Mesendoderm (in vitro differentiated cells): Measurements from ENCODE around the gene NR3C1.

Experiments used
- DNase-seq: peaks from one replicate; pipeline ENCODE4 v3.0.0; 2013
- H2AK5ac ChIP-seq: 2 replicates; pipeline ENCODE4 v1.6.1; 2013; ENCODE audit warnings: low read length, inconsistent platforms
- H2BK120ac ChIP-seq: 2 replicates; pipeline ENCODE4 v1.6.1; 2013; ENCODE audit warnings: low read depth, mild to moderate bottlenecking, low read length, moderate library complexity, mixed read lengths
- H2BK15ac ChIP-seq: replicated peaks from 2 replicates; pipeline ENCODE4 v1.6.1; 2013; ENCODE audit warnings: low read depth, mild to moderate bottlenecking, moderate library complexity
- H2BK5ac ChIP-seq: 2 replicates; pipeline ENCODE4 v1.6.1; 2013; ENCODE audit warnings: low read length, inconsistent platforms
- H3K18ac ChIP-seq: 2 replicates; pipeline ENCODE4 v1.6.1; 2013; ENCODE audit warnings: mild to moderate bottlenecking, low read length, mixed read lengths
- H3K23ac ChIP-seq: one replicate; pipeline ENCODE4 v1.6.1; 2013; ENCODE audit warnings: low read length
- H3K27ac ChIP-seq: 2 replicates; pipeline ENCODE4 v1.5.1; 2013; ENCODE audit warnings: low read depth, mild to moderate bottlenecking, inconsistent platforms, low read length, moderate library complexity
- H3K27me3 ChIP-seq: 2 replicates; pipeline ENCODE4 v1.6.1; 2013; ENCODE audit warnings: low read length, control low read depth, mild to moderate bottlenecking, inconsistent platforms; ENCODE audit not compliant: insufficient read depth, poor library complexity
- H3K36me3 ChIP-seq: 2 replicates; pipeline ENCODE4 v1.6.1; 2013; ENCODE audit warnings: low read length, inconsistent platforms; ENCODE audit not compliant: control insufficient read depth, insufficient read depth
- H3K4ac ChIP-seq: one replicate; pipeline ENCODE4 v1.6.1; 2013; ENCODE audit warnings: low read depth, mild to moderate bottlenecking, low read length, moderate library complexity
- H3K4me1 ChIP-seq: 2 replicates; pipeline ENCODE4 v1.6.1; 2013; ENCODE audit warnings: low read depth, low read length, inconsistent platforms; ENCODE audit not compliant: control insufficient read depth
- H3K4me2 ChIP-seq: 2 replicates; pipeline ENCODE4 v1.6.1; 2013; ENCODE audit warnings: low read length
- H3K4me3 ChIP-seq: 2 replicates; pipeline ENCODE4 v1.5.1; 2013; ENCODE audit warnings: mild to moderate bottlenecking, low read length
- H3K56ac ChIP-seq: one replicate; pipeline ENCODE4 v1.6.1; 2013; ENCODE audit warnings: low read length
- H3K79me1 ChIP-seq: 2 replicates; pipeline ENCODE4 v1.6.1; 2013; ENCODE audit warnings: low read length, inconsistent platforms
- H3K79me2 ChIP-seq: 2 replicates; pipeline ENCODE4 v1.6.1; 2013; ENCODE audit warnings: mild to moderate bottlenecking, low read length; ENCODE audit not compliant: control insufficient read depth, insufficient read depth
- H3K9ac ChIP-seq: 2 replicates; pipeline ENCODE4 v1.6.1; 2013; ENCODE audit warnings: low read length, inconsistent platforms
- H4K5ac ChIP-seq: one replicate; pipeline ENCODE4 v1.6.1; 2013; ENCODE audit warnings: low read length
- H4K8ac ChIP-seq: one replicate; pipeline ENCODE4 v1.6.1; 2013; ENCODE audit warnings: low read depth, mild to moderate bottlenecking, control low read depth, low read length, moderate library complexity
- WGBS: extraction: QIAGEN DNeasy Blood & Tissue Kit; methylation state at CpG from one replicate; pipeline ENCODE4 v1.1.7; 2013; ENCODE audit warnings: low lambda C conversion rate, missing lambda C conversion rate; ENCODE audit not compliant: insufficient coverage; ENCODE audit errors: extremely low coverage; 5-methylcytosine and 5-hydroxymethylcytosine counted together

NR3C1 gene

GRCh38 chr5:143403334-143403592, 223 bp downstream of the NR3C1 start:
- Histone ChIP-seq H3K79me1 (peaks cover 4% of the 10 kb centered on the region), H2AK5ac (no peak overlapping the region), H4K5ac (no peak overlapping the region), H3K4me3 (peak overlapping the region; percentile 61), H4K8ac (no peak overlapping the region), H3K4me1 (peaks cover 10% of the 10 kb centered on the region), H3K56ac (peak overlapping the region; percentile 94), H3K9ac (peak overlapping the region; percentile 92), H2BK5ac (no peak overlapping the region), H3K36me3 (no peaks in the 10 kb centered on the region), H3K27ac (peak overlapping the region; percentile 51), H3K23ac (no peak overlapping the region), H3K27me3 (no peaks in the 10 kb centered on the region), H3K4me2 (peak overlapping the region; percentile 59), H2BK120ac (peak overlapping the region; percentile 16), H2BK15ac (no peak overlapping the region), H3K79me2 (peaks cover 3% of the 10 kb centered on the region), H3K18ac (peak overlapping the region; percentile 79), H3K4ac (no peak overlapping the region)
- WGBS: no CpG with 5 or more reads among the region's 27 CpGs
- no peak for DNase-seq

DNA sequence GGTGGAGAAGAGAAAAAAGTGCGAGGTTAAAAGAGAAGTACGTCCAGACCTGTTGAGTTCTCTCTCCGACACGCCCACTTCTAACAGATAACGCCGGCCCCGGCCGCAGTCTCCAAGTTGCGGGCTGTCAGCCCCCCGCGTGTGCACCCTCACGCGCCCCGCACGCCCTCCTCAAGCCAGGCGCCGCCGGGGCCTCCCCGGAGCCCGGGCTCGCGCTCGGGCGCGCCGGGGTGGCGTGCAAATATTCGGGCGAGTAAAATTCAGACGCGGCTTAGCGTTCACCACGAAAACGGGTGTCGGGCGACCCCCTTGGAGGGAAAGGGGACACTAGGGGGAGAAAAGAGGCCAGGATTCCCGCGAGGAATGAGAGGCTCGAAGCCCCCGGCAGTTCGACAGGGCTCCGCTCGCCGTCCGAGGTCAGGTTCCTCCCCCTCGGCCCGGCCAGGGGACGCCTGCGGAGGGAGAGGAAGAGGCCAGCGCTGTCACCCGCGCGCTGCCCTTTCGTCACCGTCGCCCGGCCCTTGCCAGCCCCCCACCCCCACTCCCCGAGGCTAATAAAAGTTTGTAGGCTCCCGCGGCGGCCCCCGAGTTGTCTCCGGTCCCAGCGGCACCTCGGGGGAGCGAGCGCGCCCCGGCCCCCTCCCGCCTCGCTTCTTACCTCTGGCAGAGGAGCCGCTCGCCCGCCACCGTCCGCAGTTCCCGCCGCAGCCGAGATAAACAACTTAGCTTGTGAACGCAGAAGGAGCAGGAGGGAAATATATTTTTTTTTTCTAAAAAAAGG, 743 bp downstream of the NR3C1 start:
- Histone ChIP-seq H3K4me2 (peak overlapping the region; percentile 88), H3K4me1 (peaks cover 10% of the 10 kb centered on the region), H2BK15ac (no peak overlapping the region), H3K18ac (peak overlapping the region; percentile 79), H3K23ac (no peak overlapping the region), H4K8ac (no peak overlapping the region), H2AK5ac (no peak overlapping the region), H3K27me3 (no peaks in the 10 kb centered on the region), H3K36me3 (no peaks in the 10 kb centered on the region), H3K79me1 (peaks cover 4% of the 10 kb centered on the region), H3K27ac (no peak overlapping the region), H3K4ac (no peak overlapping the region), H4K5ac (no peak overlapping the region), H2BK5ac (no peak overlapping the region), H3K79me2 (peaks cover 3% of the 10 kb centered on the region), H3K56ac (peak overlapping the region; percentile 94), H3K9ac (peak overlapping the region; percentile 92), H3K4me3 (peak overlapping the region; percentile 75), H2BK120ac (no peak overlapping the region)
- no CpG with 5 or more reads among the region's 80 CpGs for WGBS
- DNase-seq: peak; percentile 79

- no peaks in the 10 kb centered on the region for H3K36me3 ChIP-seq
- no peak overlapping the region for H3K4ac ChIP-seq
- no peak overlapping the region for H3K23ac ChIP-seq
- peak overlapping the region; percentile 88 for H3K4me2 ChIP-seq
- H3K56ac ChIP-seq: peak overlapping the region; percentile 15
- DNase-seq: peak; percentile 59
- no peak overlapping the region for H3K27ac ChIP-seq
- H4K8ac ChIP-seq: no peak overlapping the region
- H2BK5ac ChIP-seq: no peak overlapping the region
- no peak overlapping the region for H2AK5ac ChIP-seq
- no peak overlapping the region for H2BK120ac ChIP-seq
- peaks cover 10% of the 10 kb centered on the region for H3K4me1 ChIP-seq
- no peak overlapping the region for H2BK15ac ChIP-seq
- no peaks in the 10 kb centered on the region for H3K27me3 ChIP-seq
- H3K18ac ChIP-seq: no peak overlapping the region
- peaks cover 4% of the 10 kb centered on the region for H3K79me1 ChIP-seq
- no peak overlapping the region for H4K5ac ChIP-seq
- no CpG with 5 or more reads among the region's 20 CpGs for WGBS
- peak overlapping the region; percentile 92 for H3K9ac ChIP-seq
- H3K4me3 ChIP-seq: peak overlapping the region; percentile 75
- peaks cover 3% of the 10 kb centered on the region for H3K79me2 ChIP-seq
These were observed 1.4 kb downstream of the NR3C1 start for GRCh38 chr5:143402017-143402552.

GRCh38 chr5:143401227-143402016, 2.1 kb downstream of the NR3C1 start:
- Histone ChIP-seq H3K36me3 (no peaks in the 10 kb centered on the region), H3K4me1 (peaks cover 10% of the 10 kb centered on the region), H3K4ac (no peak overlapping the region), H2BK120ac (no peak overlapping the region), H2BK5ac (no peak overlapping the region), H2AK5ac (no peak overlapping the region), H3K27ac (no peak overlapping the region), H3K4me3 (no peak overlapping the region), H3K56ac (peak overlapping the region; percentile 15), H3K9ac (no peak overlapping the region), H3K79me2 (peaks cover 3% of the 10 kb centered on the region), H3K79me1 (peaks cover 4% of the 10 kb centered on the region), H4K8ac (no peak overlapping the region), H3K18ac (no peak overlapping the region), H2BK15ac (no peak overlapping the region), H3K27me3 (no peaks in the 10 kb centered on the region), H3K4me2 (peak overlapping the region; percentile 88), H4K5ac (no peak overlapping the region), H3K23ac (no peak overlapping the region)
- WGBS: 100% methylated on average over 1 of the region's 10 CpGs
- DNase-seq: no peak

DNA sequence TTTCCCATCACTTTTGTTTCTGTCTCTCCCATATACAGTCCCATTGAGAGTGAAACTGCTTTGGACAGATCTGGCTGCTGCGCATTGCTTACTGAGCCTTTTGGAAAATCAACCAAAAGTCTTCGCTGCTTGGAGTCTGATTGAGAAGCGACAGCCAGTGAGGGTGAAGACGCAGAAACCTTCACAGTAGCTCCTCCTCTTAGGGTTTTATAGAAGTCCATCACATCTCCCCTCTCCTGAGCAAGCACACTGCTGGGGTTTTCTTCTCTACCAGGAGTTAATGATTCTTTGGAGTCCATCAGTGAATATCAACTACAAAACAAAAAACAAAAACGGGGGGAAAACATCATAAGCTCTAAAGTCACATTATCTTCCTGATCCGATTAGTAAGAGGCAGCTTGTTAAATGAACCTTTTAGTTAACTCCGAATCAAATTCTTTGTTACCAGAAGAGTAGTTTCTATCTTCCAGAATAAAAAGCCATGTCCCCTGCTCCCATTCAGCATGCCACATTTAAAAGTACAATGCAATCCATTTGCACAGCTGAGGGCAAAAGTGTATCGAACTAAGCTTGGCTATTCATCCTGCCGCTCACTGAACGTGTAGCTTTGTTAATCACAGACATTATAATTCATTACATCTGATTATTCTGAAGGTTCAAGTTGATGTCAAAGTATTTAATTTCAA, 2.8 kb downstream of the NR3C1 start:
- Histone ChIP-seq H3K4me2 (no peak overlapping the region), H3K56ac (peak overlapping the region; percentile 28), H2BK5ac (no peak overlapping the region), H3K36me3 (no peaks in the 10 kb centered on the region), H3K27ac (no peak overlapping the region), H3K4me3 (no peak overlapping the region), H4K5ac (no peak overlapping the region), H3K18ac (peak overlapping the region; percentile 65), H2BK120ac (no peak overlapping the region), H3K79me2 (peaks cover 3% of the 10 kb centered on the region), H4K8ac (no peak overlapping the region), H3K4me1 (peaks cover 10% of the 10 kb centered on the region), H3K9ac (no peak overlapping the region), H3K23ac (no peak overlapping the region), H2AK5ac (peak overlapping the region; percentile 39), H3K4ac (peak overlapping the region; percentile 68), H3K27me3 (no peaks in the 10 kb centered on the region), H2BK15ac (peak overlapping the region; percentile 36), H3K79me1 (peaks cover 4% of the 10 kb centered on the region)
- WGBS: no CpG with 5 or more reads among the region's 10 CpGs
- no peak for DNase-seq
